Left ventricle myocardium inferior (tissue), 1 donor: ENCODE data around the gene TAF15. TPM values are rescaled to one million over a fixed set of nuclear protein-coding genes. Genes with fewer than 3 reads are reported as not detected.

ENCODE experiments used
- DNase-seq: peaks from one replicate; pipeline ENCODE4 v3.0.0-alpha.2; 2020
- H3K27ac ChIP-seq: fragments of 200-600 bp; replicated peaks from 2 replicates; pipeline ENCODE4 v1.8.0; 2021
- H3K27me3 ChIP-seq: fragments of 200-600 bp; 2 replicates; pipeline ENCODE4 v1.8.0; 2021; ENCODE audit warnings: low read depth
- H3K36me3 ChIP-seq: fragments of 200-600 bp; 2 replicates; pipeline ENCODE4 v1.8.0; 2021
- H3K4me1 ChIP-seq: fragments of 200-600 bp; 2 replicates; pipeline ENCODE4 v1.8.0; 2021
- H3K4me3 ChIP-seq: fragments of 200-600 bp; 2 replicates; pipeline ENCODE4 v1.8.0; 2021; ENCODE audit warnings: mild to moderate bottlenecking, moderate library complexity
- H3K9me3 ChIP-seq: fragments of 200-600 bp; replicated peaks from 2 replicates; pipeline ENCODE4 v1.8.0; 2021
- intact Hi-C: fragments of 100-400 bp; cut with micrococcal nuclease; formaldehyde crosslinking; loops from one replicate; pipeline ENCODE4 v1.11.0; 2022
- total RNA-seq: library from RNA; stranded (reverse); fragmentation: NEBNext Ultra II Directional; extraction: Animal tissue kit (Norgen Biotek cat#: 25700); gene quantifications from one replicate; pipeline ENCODE4 v1.2.1, GENCODE V29; 2021
- TF ChIP-seq, protein P1 (sequence below): fragments of 200-600 bp; IDR thresholded peaks from 2 replicates; pipeline ENCODE4 v1.8.0; 2021; ENCODE audit warnings: antibody characterized with exemption, mild to moderate bottlenecking, borderline replicate concordance
- donor health status: DM: no; HTN: yes; CAD: no; lungs with severe emphysema.

TAF15 gene
- total RNA-seq, 1 donor from 2014 or later = 113 TPM

DNA sequence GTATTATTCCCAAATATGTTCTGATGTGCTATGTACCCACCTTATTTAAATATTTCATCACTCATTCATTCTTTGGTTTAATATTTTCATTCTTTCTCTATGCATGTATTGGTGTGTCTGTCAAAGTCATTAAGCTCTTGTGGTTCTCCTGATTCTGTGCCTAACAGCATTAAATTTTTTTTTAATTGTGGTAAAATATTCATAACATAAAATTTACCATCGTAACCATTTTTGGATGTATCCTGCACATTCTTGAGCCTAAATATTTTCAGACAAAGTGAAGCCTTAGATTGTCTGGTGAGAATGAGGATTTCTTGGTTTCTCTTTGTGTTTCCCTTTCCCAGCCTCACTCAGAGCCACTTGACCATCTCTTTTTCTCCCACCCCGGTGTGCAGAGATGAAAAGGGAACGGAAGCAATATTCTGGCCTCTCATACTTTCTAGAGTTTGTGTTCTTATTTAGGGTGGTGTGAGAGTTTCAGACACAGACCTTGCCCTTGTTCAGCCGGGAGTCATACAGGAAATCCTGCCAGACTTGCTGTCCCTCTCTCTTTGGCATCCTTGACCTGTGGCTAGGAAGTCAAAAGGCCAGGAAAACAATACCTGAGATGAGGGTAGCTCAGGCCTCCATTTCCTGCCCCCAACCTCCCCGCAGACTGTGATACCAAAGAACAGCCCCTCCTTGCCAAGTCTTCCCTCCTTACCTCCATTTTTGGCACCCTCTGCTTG is 66.0 kb downstream of the TAF15 start:
- H3K4me3 ChIP-seq = no peak overlapping the region
- TF ChIP-seq, protein P1, sequence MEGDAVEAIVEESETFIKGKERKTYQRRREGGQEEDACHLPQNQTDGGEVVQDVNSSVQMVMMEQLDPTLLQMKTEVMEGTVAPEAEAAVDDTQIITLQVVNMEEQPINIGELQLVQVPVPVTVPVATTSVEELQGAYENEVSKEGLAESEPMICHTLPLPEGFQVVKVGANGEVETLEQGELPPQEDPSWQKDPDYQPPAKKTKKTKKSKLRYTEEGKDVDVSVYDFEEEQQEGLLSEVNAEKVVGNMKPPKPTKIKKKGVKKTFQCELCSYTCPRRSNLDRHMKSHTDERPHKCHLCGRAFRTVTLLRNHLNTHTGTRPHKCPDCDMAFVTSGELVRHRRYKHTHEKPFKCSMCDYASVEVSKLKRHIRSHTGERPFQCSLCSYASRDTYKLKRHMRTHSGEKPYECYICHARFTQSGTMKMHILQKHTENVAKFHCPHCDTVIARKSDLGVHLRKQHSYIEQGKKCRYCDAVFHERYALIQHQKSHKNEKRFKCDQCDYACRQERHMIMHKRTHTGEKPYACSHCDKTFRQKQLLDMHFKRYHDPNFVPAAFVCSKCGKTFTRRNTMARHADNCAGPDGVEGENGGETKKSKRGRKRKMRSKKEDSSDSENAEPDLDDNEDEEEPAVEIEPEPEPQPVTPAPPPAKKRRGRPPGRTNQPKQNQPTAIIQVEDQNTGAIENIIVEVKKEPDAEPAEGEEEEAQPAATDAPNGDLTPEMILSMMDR = no peak
- no peaks in the 10 kb centered on the region for H3K9me3 ChIP-seq
- no peak for DNase-seq
- peaks cover 3% of the 10 kb centered on the region for H3K27me3 ChIP-seq
- peaks cover 4% of the 10 kb centered on the region for H3K4me1 ChIP-seq
- intact Hi-C loops = no loop called here
- H3K27ac ChIP-seq = no peak overlapping the region
- H3K36me3 ChIP-seq = no peaks in the 10 kb centered on the region

DNA sequence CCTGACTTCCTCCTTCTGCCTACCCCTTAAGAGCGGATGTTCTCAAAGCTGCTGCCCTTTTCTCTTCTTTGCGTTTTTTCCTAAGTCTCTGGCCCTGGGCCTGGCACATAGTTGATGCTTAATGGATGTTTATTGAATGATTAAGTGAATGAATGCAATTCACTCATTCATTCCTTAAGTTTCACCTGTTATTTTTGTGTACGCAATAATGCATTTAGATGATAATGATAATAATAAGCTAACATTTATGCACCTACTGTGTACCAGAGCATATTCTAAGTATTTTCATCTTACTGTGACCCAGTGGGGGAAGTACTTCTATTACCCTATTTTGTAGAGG is 66.5 kb downstream of the TAF15 start:
- Histone ChIP-seq H3K4me1 (peaks cover 4% of the 10 kb centered on the region), H3K4me3 (no peak overlapping the region), H3K27me3 (peaks cover 3% of the 10 kb centered on the region), H3K36me3 (no peaks in the 10 kb centered on the region), H3K9me3 (no peaks in the 10 kb centered on the region), H3K27ac (no peak overlapping the region)
- intact Hi-C loops = no loop called here
- no peak for DNase-seq
- TF ChIP-seq, protein P1 = no peak

DNA sequence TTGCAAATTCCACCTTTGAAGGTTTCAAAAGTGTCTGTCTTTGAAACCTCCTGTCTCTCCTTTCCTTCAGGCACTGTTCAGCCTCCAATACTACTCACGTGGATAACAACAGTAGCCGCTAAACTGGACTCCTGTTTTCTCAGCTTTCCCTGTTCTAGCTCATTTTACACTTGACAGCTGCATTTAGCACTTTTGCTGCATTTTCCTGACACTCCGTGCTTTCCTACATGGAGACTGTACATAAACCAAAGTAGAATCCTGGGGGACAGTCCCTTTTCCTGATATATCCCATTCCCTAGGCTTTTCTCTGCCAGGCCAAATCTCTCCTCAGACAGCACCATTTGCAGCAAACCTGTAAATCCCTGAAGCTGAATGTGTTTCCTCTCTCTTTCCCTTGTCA is 67.2 kb downstream of the TAF15 start:
- Histone ChIP-seq H3K4me3 (no peak overlapping the region), H3K9me3 (no peaks in the 10 kb centered on the region), H3K4me1 (peaks cover 4% of the 10 kb centered on the region), H3K27me3 (peaks cover 3% of the 10 kb centered on the region), H3K27ac (no peak overlapping the region), H3K36me3 (no peaks in the 10 kb centered on the region)
- TF ChIP-seq, protein P1 = no peak
- DNase-seq = no peak
- intact Hi-C loops = no loop called here

DNA sequence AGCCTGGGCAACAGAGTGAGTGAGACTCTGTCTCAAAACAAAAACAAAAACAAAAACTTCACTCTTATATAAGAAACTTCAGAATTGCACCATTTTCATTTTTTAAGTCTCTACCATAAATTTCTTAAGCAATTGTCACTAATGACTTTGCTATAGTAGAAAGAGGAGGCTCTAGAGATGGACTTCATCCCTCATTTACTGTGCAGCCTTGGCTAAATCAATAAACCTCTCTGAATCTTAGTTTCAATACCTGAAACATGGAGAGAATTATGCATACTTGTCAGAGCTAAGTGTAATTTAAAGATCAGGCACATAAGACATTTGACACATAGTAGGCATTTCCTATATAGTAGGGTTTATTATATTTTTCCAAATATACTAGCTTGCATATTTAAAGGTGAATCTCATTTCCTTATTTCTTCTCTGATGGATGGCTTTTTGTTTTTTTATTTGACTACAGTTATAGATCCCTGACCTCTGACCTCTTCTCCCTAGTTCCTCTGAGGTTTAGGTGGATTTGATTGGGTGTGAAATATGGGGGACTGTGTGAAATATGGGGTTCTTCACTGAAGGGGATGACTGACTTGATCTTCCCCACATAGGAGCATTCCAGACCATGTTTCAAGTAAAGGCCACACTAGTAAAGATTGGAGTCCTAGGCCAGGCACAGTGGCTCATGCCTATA is 68.2 kb downstream of the TAF15 start:
- TF ChIP-seq, protein P1 = no peak
- DNase-seq = no peak
- H3K36me3 ChIP-seq = no peaks in the 10 kb centered on the region
- intact Hi-C loops = no loop called here
- no peaks in the 10 kb centered on the region for H3K9me3 ChIP-seq
- H3K27me3 ChIP-seq = peaks cover 3% of the 10 kb centered on the region
- no peak overlapping the region for H3K4me3 ChIP-seq
- peaks cover 4% of the 10 kb centered on the region for H3K4me1 ChIP-seq
- no peak overlapping the region for H3K27ac ChIP-seq

DNA sequence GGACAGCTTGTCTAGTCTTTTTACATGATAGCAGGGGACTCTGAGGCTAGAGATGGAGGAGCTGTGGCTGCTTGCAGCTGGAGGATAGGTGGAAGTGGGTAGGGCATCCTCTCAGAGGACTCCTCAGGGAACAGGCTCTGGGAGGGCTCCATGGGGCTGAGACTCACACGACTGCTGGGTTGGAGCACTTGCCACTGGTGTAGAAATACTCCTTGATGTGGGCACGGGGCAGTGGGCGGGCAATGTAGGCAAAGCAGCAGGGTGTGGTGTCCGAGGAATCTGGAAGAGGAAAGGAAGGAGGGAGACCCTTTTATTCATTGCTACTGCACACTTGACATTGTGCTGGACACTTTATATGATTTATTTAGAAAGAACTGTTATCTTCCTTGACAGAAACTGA is 69.1 kb downstream of the TAF15 start:
- H3K9me3 ChIP-seq = no peaks in the 10 kb centered on the region
- H3K36me3 ChIP-seq = no peaks in the 10 kb centered on the region
- no peak overlapping the region for H3K27ac ChIP-seq
- no peak overlapping the region for H3K4me3 ChIP-seq
- intact Hi-C loops = no loop called here
- TF ChIP-seq, protein P1 = no peak
- H3K4me1 ChIP-seq = peaks cover 4% of the 10 kb centered on the region
- DNase-seq = no peak
- peaks cover 3% of the 10 kb centered on the region for H3K27me3 ChIP-seq
